ENCODE data around the gene SERINC5.

DNA sequence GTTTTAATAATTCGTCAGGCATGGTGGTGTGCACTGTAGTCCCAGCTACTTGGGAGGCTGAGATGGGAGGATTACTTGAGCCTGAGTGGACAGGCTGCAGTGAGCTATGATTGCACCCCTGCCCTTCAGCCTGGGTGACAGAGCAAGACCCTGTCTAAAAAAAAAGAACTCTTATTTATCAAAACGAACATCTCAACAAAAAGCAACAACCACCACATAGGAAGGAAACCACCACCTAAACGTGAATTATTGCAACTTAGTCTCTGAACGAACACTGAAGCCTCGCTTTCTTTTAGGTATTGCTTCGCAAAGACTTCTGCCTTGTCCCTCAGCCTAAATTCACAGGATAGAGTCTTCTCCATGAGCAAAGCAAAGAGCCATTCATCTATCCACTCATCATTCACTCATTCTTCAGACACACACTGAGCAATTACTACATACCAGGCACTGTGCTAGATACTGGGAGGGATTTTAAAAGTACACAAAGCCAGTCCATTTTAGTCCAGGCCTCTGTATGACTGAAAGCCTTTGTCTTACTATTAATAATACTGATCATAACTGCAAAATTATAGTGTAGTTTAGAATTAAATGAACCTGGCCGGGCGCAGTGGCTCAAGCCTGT, 163.3 kb downstream of the SERINC5 start:
- TF ChIP-seq, protein P1, sequence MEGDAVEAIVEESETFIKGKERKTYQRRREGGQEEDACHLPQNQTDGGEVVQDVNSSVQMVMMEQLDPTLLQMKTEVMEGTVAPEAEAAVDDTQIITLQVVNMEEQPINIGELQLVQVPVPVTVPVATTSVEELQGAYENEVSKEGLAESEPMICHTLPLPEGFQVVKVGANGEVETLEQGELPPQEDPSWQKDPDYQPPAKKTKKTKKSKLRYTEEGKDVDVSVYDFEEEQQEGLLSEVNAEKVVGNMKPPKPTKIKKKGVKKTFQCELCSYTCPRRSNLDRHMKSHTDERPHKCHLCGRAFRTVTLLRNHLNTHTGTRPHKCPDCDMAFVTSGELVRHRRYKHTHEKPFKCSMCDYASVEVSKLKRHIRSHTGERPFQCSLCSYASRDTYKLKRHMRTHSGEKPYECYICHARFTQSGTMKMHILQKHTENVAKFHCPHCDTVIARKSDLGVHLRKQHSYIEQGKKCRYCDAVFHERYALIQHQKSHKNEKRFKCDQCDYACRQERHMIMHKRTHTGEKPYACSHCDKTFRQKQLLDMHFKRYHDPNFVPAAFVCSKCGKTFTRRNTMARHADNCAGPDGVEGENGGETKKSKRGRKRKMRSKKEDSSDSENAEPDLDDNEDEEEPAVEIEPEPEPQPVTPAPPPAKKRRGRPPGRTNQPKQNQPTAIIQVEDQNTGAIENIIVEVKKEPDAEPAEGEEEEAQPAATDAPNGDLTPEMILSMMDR (IDR thresholded peaks at IDR 0.05), result no peak
- TF ChIP-seq POLR2A (IDR thresholded peaks at IDR 0.05), result no peak

Measured in adrenal gland (tissue), 5 donors.